A172 (cell line): ENCODE data around the gene ERVFRD-1. TPM values are rescaled to one million over a fixed set of nuclear protein-coding genes. Genes with fewer than 3 reads are reported as not detected.

ENCODE experiments used
- total RNA-seq: library from RNA; depleted of rRNA; stranded (reverse); fragments of >200 nt; shearing (Covaris generic); gene quantifications from 2 replicates; pipeline ENCODE4 v1.2.3, GENCODE V29; 2014; rRNA removed

The ERVFRD-1 gene
- total RNA-seq, 1 experiment from 2014 or later, result not detected

Other genes with a start within 250 kb of the ERVFRD-1 start
- not detected in 2 replicates for gene GCM2, start 229.7 kb downstream of the ERVFRD-1 start, total RNA-seq
- 0.07 and 0.57 TPM in 2 replicates for gene SYCP2L, start 224.7 kb downstream of the ERVFRD-1 start, total RNA-seq
- gene ELOVL2, start 67.4 kb downstream of the ERVFRD-1 start, total RNA-seq, result 9.4 and 10.5 TPM in 2 replicates
- 12.3 and 12.9 TPM in 2 replicates for gene SMIM13, start 17.9 kb downstream of the ERVFRD-1 start, total RNA-seq
- 13.3 and 18.3 TPM in 2 replicates for gene NEDD9, start 120.9 kb upstream of the ERVFRD-1 start, total RNA-seq